ENCODE data around the gene TSC22D2.

DNA sequence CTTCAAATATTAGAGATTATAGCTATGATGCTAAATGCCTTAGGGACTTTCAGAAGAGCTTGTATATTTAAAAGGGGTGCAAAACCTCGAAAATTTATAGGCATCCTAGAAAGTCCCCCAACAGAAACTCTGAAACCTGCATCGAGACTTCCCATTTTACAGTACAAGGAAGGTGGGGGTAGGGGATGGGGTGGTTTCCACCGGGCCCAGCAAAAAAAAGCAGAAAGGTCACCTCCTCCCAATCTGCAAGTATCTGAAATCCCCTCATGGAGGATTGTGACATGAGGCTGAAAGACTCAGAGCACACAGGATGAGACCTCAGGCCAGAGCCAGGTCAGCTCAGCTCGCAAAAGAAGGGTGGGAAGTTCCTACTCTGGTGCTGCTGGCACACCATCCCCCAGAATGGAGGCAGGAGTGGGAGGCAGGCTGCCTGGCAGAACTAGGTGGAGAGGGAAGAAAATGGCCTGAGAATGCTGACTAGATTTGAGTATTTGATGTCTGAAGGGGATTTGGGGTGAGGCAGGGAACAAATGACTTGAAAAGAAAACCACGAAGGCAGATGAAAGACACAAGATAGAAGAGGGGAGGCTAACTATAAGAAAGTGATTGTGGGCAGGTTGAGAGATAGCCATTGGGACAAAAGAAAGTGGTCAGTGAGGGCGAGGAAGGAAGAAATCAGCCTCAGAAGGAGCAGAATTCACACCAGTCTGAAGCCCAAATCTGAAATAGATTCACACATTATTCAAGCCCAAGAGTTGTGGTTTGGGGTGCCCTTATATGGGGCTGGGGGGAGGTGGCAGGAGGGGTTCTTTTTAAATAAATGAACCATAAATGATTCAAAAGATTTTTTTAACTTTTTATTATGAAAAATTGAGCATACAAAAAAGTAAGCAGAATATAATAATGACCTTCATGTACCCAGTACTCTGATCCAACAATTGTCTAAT, 22.5 kb upstream of the TSC22D2 start:
- no peak for TF ChIP-seq CTCF (IDR thresholded peaks at IDR 0.05)
- TF ChIP-seq POLR2A (IDR thresholded peaks at IDR 0.05), result no peak

Measured in right lobe of liver (tissue), 4 donors.